ENCODE results near the gene NHSL2.

Gene NHSL2

GRCh38 chrX:72019487-72019886 lies 108.8 kb downstream of the NHSL2 start:
- no peak for DNase-seq (ENCODE audit: low spot score)

DNA sequence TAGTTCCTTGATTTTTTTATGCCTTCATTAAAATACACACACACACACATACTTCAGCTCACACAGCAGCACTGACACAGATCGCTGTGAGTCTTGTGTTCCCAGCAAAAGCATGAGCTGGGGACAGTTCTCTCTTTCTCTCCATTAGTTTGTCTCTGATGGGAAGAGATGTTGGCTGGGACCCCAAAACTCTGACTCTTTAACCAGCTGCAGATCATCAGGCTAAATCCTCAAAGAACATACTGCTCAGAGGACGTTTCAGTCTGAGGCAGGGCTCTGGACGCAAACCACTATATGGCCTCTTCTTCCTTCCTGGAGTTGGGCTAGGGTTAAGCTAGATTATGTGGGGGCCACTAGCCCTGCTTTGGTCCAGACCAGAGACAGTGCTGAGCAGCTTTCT lies 109.6 kb downstream of the NHSL2 start:
- no peak for DNase-seq (ENCODE audit: low spot score)

DNA sequence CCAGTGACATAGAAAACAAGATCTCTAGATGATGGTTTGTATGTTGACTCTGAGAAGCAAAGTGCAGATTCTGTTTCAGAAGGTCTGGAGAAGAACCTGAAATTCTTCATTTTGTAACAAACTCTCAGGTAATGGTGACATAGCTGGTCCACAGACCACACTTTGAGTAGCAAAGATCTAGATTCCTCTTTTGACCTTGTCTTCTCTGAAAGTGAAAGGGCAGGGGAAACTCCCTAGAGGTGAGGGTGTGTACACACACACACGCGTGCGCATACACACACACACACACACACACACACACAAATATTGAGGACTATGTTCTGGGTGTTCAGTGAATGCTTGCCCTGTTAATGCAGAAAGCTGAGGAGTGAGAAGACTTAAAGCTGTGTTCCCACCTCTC lies 110.1 kb downstream of the NHSL2 start:
- no peak for DNase-seq (ENCODE audit: low spot score)

GRCh38 chrX:72021975-72022374 lies 111.3 kb downstream of the NHSL2 start:
- DNase-seq (ENCODE audit: low spot score), result no peak

DNA sequence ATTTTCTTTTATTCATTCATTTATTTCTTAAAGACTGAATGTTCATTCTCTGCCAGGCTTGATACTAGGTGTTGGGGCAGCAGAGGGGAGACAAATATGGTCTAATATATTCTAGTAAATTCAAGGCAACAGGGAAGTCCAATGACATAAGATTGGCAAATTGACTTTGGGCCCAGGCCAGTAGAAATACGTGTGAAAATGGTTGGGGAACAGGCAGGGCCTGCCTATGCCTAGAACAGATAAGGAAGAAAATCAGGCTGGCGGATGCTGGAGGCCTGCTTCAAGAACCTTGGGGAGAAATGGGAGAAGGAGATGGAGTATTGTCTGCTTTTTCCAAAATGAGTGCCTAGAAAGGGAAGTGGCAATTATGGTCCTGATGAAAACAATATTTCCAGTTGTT lies 112.4 kb downstream of the NHSL2 start:
- DNase-seq (ENCODE audit: low spot score), result no peak

GRCh38 chrX:72025236-72025770 lies 114.7 kb downstream of the NHSL2 start:
- no peak for DNase-seq (ENCODE audit: low spot score)

DNA sequence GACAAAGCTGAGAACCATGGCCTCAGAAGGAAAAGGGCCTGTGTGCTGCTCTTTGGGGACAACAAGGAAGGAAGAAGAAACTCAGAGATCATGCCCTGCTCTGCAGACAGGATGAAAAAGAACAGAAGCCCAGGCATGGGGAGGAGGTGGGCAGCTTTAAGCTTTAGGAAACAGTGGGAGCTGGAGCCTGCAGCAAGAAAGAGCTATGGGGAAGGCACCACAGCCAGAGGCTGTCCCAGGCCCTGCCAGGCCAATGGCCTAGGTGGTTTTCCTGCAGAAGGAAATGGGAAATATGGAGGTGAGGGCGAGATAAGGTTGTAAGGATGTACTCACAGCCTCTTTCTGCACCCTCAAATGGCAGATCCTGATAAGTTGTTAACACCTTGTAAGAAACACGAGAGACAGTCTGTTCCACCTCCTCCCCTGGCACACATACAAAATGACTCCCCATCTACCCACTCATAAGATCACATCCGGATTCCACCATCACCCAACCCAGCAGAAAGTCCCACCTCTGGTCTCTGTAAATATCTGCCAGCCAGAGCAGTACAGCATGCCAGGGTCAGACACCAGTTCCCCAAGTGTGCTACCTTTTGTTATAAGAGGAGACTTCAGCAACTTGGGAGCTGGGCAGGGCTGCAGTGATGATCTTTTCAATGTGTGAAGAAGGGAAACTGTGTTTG lies 115.8 kb downstream of the NHSL2 start:
- DNase-seq (ENCODE audit: low spot score), result no peak

DNA sequence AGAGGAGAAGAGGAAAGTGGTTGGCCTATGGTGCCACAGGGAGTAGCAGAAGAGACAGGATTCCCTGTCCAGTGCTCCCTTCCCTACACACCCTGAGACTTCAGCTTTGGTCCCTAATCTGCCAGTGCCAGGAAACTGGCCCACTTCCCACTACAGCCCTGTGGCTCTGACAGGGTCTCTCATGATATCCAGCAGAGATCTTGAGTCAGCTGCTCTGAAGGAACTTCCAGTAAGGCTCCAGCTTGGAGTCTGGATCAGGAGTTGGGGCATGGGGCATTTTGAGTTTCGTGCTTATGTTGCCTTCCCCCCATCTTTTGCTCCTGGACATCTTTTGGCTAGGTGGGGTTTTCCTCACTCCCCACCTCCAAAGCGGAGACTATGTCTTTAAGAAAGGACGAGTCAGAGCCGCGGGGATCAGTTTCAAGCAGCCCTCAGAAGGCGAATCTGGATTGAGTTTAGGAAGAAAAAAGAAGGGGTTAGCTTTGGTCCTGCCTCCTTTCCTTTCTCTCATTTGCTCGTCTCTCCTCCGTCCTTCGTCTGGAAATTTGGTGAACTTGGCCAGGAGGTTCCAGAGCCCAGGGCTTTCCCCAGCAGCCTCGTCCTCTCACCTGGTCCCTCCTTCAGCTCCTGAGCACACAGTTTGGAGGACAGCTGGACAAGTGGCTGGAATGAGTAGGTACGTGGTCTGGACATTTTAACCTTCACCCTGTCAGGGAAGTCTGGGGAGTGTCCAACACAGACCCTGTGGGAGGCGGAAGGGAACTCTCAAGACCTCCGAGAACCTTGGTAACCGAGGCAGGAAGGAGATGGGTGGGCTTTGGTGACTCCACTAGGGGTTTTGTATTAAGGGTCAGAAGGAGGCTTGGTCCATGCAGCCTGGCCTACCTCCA lies 116.6 kb downstream of the NHSL2 start:
- no peak for DNase-seq (ENCODE audit: low spot score)

GRCh38 chrX:72027914-72028307 lies 117.3 kb downstream of the NHSL2 start:
- DNase-seq (ENCODE audit: low spot score), result no peak

GRCh38 chrX:72028701-72029470 lies 118.2 kb downstream of the NHSL2 start:
- no peak for DNase-seq (ENCODE audit: low spot score)

GRCh38 chrX:72029483-72030411 lies 119.1 kb downstream of the NHSL2 start:
- DNase-seq (ENCODE audit: low spot score), result no peak

GRCh38 chrX:72030431-72030830 lies 119.8 kb downstream of the NHSL2 start:
- no peak for DNase-seq (ENCODE audit: low spot score)

- DNase-seq (ENCODE audit: low spot score), result no peak
Measured at GRCh38 chrX:72031118-72031517, 120.5 kb downstream of the NHSL2 start.

- no peak for DNase-seq (ENCODE audit: low spot score)
Measured at GRCh38 chrX:72031634-72032033, 121.0 kb downstream of the NHSL2 start.

DNA sequence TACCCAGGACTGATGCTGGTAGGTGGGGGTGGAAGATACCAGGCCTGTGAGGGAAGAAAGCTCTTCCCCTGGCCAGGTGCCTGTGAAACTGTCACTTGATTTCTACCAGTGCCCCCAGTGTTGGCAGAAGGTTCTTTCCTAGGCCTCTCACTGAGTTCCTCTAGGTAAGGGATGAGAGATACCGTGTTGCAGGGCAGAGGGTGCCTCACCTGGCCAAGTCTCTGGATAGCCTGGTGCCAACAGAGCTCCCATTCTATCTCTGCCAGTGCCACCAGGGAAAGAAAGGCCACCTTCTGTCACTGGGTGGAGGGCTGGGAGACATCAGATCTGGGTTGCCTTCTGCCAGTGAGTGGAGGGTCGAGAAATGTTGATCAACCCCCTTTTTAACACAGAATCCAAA lies 127.0 kb downstream of the NHSL2 start:
- DNase-seq (ENCODE audit: low spot score), result no peak

- DNase-seq (ENCODE audit: low spot score), result no peak
Measured at GRCh38 chrX:72038016-72038415, 127.4 kb downstream of the NHSL2 start.

GRCh38 chrX:72038868-72039267 lies 128.2 kb downstream of the NHSL2 start:
- DNase-seq (ENCODE audit: low spot score), result no peak

DNA sequence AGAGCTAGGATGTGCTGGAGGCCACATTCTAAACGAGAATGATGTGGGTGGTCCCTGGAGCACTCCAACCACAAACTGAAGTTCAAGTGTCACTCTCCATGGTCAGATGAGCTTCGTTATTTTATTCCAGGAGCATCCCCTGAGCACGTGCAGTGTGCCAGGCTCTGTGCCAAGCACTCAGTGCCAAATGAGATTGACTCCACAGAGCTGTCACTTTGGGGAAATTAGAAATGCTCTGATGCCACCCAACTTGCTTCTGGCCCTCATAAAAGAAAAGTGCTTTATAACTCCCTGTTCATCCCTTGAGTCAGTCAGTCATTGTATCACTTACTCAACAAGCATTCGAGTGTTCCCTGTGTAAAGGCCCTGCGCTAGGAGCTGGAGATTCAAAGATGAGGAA lies 129.9 kb downstream of the NHSL2 start:
- DNase-seq (ENCODE audit: low spot score), result no peak

DNA sequence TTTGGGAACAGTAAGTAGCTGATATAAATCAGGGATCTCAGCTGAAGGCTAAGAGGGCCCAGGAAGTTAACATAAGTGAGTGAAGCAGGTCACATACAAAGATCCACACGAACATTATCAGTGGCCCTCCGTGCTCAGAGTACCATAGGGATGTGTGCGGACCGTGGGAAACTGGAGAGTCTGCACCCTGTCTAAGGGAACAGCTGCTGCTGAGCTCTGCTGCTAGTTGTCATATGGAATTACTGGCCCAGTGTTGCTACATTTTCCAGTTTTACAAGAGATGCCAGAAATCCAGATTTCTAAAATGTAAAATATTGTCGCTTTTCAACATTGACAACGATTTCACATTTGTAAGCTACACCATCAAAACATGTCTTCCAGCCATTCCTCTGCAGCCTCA lies 130.5 kb downstream of the NHSL2 start:
- DNase-seq (ENCODE audit: low spot score), result no peak

DNA sequence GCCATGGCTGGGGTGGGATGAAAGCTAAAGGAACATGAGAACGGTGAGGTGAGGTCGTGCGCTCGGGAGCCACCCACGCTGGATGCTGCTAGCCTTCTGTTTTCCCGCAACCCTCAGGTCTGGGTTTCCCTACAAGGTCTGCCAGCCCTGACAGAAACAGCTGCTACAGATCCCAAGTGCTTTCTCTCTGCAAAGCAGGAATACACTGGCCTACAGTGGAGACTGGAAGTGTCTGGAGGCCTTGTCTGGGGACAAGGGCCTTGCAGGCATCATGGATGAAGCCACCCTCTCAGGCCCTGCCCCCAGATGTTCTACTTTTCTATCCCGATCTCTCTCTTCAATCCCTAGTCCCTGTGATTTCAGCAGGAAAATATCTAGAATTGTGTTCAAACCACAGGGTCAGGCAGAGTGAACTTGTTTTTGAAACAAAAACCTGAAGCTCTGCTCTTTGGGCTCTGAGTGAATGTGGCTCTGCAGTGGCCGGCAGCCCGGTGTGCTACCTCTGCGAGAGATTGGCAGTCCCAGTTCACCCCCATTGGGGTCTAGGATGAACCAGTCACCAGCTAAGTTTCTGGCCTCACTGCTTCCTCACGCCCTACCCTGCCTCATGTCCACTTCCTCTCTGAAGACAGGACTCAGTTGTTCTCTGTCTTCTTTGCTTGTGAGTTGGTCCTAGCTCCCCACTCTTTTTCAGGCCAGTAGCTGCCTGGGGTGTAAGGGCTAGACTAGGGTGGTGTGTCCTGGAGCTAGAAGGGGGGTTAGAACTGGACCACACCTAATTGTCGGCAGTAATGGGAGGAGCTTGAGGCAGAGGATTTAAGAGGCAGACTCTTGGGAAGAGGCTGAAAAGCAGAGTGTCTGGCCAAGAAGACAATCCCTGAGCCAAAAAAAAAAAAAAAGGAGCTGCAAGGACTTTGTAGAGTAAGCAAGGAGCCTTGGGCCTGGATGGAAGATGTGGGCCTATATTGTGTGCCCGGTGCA lies 131.5 kb downstream of the NHSL2 start:
- DNase-seq (ENCODE audit: low spot score), result no peak

All from left forelimb (tissue), 1 donor.